Embryonic facial prominence (tissue), 1 donor: ENCODE measurements around the gene IL17B.

ENCODE experiments used
- DNase-seq: peaks from one replicate; pipeline ENCODE4 v3.0.0-alpha.2; 2016; ENCODE audit errors: extremely low spot score

Gene IL17B

GRCh38 chr5:149376711-149377447, 2.2 kb downstream of the IL17B start:
- no peak for DNase-seq

GRCh38 chr5:149376104-149376503, 3.0 kb downstream of the IL17B start:
- no peak for DNase-seq

- no peak for DNase-seq
Measured at GRCh38 chr5:149375434-149375833, 3.7 kb downstream of the IL17B start.

GRCh38 chr5:149374801-149375200, 4.3 kb downstream of the IL17B start:
- DNase-seq: no peak

GRCh38 chr5:149374303-149374702, 4.8 kb downstream of the IL17B start:
- no peak for DNase-seq

- no peak for DNase-seq
Measured at GRCh38 chr5:149372932-149373331, 6.2 kb downstream of the IL17B start.

- DNase-seq: no peak
Measured at GRCh38 chr5:149372076-149372795, 6.9 kb downstream of the IL17B start.

- no peak for DNase-seq
Measured at GRCh38 chr5:149371296-149371962, 7.7 kb downstream of the IL17B start.

GRCh38 chr5:149370878-149371277, 8.2 kb downstream of the IL17B start:
- no peak for DNase-seq

- no peak for DNase-seq
Measured at GRCh38 chr5:149367972-149368645, 11.0 kb downstream of the IL17B start.

- no peak for DNase-seq
Measured at GRCh38 chr5:149367249-149367971, 11.7 kb downstream of the IL17B start.

GRCh38 chr5:149366169-149366729, 12.8 kb downstream of the IL17B start:
- DNase-seq: no peak

- DNase-seq: no peak
Measured at GRCh38 chr5:149365418-149365817, 13.7 kb downstream of the IL17B start.

- DNase-seq: no peak
Measured at GRCh38 chr5:149364719-149365118, 14.4 kb downstream of the IL17B start.

- no peak for DNase-seq
Measured at GRCh38 chr5:149363936-149364335, 15.2 kb downstream of the IL17B start.

- DNase-seq: no peak
Measured at GRCh38 chr5:149363358-149363757, 15.7 kb downstream of the IL17B start.

GRCh38 chr5:149362541-149362940, 16.6 kb downstream of the IL17B start:
- DNase-seq: no peak

- DNase-seq: no peak
Measured at GRCh38 chr5:149360272-149360671, 18.8 kb downstream of the IL17B start.

- DNase-seq: no peak
Measured at GRCh38 chr5:149358868-149359495, 20.1 kb downstream of the IL17B start.

GRCh38 chr5:149358294-149358651, 20.8 kb downstream of the IL17B start:
- no peak for DNase-seq
